ENCODE data around the gene CRAMP1.

Gene CRAMP1

DNA sequence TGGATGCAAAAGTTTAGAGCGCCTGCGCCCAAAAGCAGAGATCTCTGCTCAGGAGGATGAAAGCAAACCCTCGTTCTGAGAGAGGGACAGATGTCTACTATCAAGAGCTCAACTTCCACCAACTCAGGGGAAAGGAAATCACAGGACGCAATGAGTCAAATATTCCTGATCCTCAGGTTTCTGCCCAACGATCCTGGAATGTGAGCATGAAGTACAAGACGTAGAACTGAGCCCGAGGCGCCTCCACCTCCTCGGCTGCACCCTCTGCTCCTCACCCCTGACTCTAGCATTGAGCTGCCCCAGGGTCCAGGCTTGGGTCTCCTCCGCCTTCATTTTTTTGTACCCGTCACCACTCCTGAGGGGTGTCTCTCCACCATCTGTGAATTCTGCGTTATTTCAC, 15.6 kb upstream of the CRAMP1 start:
- DNase-seq (ENCODE audit: low read depth in 3 of 3) = no peak

- DNase-seq (ENCODE audit: low read depth in 3 of 3) = no peak
Measured at GRCh38 chr16:1597154-1597553, 15.0 kb upstream of the CRAMP1 start.

DNA sequence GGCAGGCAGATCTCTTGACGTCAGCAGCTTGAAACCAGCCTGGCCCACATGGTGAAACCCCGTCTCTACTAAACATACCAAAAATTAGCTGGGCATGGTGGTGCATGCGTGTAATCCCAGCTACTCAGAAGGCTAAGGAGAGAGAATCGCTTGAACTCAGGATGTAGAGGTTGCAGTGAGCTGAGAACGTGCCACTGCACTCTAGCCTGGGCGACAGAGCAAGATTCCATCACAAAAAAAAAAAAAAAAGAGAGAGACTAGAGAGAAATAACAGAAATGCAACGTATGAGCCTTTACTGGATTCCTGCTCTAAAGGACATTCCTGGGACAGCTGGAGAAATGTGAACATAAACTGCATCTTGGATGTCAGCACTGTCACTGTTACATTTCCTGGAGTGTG, 11.1 kb upstream of the CRAMP1 start:
- DNase-seq (ENCODE audit: low read depth in 3 of 3) = no peak

GRCh38 chr16:1601489-1601888, 10.7 kb upstream of the CRAMP1 start:
- DNase-seq (ENCODE audit: low read depth in 3 of 3) = no peak

DNA sequence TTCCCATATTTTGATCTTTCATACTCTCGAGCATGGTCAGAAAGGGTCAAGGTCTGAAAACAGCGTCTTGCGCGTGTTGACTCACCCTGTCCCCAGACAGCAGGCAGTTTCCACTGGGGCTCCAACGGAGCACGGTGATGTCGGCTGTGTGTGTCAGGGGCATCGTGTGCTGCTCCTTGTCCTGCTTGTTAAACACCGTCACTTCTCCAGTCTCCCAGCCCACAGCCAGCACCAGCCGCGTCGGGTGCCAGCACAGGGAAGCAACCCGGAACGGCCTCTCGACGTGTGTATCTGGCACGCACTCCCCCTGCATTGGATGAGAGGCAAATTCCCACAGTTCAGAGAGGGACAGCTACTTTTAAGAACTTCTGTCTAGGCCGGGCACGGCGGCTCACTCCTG, 9.9 kb upstream of the CRAMP1 start:
- DNase-seq (ENCODE audit: low read depth in 3 of 3) = no peak

DNA sequence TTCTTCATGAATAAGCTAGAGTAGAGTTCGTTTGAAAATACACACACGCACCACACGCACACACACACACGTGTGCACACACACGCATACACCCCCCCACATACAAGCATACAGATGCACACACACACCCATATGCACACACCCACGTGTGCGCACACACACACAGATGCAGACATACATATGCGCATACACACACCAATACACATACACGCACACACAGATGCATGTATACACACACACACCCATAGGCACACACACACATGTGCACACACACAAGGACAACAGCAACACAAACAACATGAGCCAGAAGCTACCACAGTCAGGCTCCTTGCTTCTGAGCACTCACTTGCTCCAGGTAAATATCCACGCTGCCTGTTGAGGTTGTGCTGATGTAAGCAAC, 5.4 kb upstream of the CRAMP1 start:
- no peak for DNase-seq (ENCODE audit: low read depth in 3 of 3)

DNA sequence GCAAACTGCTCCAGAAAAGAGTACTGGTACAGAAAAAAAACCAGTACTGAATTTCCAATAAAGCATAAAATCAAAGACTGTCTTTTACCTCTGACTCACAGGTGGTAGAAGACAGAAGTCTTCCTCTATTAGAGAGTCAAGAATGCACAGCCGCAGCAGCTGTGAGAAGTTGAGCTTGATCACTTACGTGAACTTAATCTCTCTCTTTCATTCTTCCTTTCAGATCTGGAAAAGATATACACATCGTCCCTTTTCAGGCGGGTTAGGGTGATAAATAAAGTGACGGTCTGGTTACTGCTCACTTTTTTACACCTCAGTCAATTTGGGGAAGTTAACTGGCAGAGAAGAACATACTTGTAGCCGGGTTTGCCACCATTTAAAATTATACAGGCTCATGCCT, 4.2 kb upstream of the CRAMP1 start:
- DNase-seq (ENCODE audit: low read depth in 3 of 3) = no peak

DNA sequence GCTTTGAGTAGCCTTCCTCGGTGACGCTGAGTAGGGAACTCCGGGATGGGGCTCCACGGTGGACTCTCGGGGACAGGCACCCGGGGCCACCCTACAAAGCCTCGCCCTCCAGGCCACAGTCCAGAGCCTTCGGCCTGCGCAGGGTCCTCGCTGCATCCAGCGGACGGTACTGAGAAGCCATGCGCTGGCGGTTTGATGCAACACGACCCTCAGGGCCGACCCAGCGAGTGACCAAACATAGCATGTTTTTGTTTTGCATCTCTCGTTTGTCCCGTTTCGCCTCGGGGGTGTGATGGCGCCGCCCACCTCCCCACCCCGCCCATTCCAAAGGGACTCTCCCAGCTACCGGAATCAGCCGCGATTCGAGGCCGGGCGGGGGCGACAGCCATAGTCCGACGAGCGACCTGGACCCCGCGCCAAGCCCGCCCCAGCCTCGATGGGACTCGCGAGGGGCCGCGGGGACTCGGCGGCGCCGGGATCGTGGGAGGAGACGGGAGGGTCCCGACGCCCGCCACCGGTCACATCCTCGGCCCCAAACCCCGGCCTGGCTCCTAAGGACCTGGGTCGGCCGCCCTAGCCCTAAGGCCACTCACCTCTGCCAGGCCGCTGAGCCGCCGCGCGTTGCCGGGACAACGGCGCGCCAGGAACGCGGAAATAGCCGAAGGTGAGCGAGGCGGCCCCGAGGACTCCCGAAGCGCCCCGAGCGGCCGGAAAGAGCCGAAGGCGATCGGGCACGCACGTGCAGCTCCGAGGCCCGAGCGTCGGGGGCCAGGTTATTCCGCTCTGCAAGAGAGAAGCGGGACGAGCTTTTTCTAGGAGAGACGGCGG, 1.9 kb upstream of the CRAMP1 start:
- peak; percentile 82 to 90 (median 85) for DNase-seq (ENCODE audit: low read depth in 3 of 3)

DNA sequence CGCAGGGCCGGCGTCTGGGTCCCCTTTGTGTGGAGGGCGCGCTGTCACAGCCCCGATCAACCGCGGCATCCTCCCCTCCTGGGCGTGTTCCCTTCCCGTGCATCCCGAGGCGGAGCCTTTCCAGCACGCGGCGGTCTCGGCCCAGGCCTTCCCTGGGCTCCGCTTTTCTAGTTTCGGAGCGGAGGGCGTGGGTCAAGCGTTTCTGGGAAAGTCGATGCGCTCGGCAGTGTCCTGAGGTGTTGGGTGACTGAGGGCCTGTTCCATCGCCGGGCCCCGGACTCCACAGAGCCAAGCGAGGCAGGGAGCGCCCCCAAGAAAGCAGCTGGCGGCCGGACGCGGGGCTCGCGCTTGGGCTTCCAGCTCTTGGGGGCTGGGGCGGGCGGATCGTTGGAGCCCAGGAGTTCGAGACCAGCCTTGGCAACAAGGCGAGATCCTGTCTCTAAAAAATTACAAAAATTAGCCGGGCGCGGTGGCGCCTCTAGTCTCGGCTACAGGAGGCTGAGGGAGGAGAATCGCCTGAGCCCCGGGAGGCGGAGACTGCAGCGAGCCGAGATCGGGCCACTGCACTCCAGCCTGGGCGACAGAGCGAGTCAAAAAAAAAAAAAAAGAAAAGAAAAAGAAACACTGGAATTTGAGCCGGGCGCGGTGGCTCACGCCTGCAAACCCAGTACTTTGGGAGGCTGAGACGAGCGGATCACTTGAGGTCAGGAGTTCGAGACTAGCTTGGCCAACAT, 1.1 kb upstream of the CRAMP1 start:
- DNase-seq (ENCODE audit: low read depth in 3 of 3) = no peak

- DNase-seq (ENCODE audit: low read depth in 3 of 3) = no peak
Measured at GRCh38 chr16:1613211-1613622, 1.1 kb downstream of the CRAMP1 start.

DNA sequence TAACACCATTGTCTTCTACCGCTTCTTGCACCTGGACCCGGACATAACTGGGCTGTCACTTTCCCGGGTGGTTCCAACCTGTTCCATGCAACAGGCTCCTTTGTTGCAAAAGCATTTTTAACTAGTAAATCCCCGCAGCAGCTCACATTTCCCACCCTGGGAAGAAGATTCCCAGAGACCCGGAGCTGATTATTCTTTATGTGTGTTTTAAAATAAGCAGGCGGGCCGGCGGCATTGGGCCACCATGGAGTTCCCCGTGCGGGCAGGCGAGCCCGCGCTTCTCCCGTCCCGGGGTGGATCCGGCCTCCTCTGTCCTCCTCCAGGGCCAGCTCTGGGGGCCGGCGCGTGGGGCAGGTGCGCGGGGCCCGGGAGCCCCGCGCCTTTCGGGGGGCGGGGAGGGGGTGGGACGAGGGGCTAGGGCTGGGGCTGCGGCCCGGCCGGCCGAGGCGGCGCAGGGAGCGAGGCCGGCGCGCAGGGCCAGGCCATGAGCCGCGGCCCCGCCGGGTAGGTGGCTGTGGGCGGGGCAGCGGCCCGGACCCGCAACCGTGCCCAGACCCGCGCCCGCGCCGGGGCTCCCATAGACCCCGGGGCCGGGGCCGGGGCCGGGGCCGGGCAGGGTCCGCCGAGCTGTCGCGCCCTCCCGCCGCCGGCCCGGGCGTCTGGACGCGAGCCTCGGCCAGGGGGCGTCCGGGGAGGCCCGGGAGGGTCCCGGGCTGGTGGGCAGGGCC, 1.7 kb downstream of the CRAMP1 start:
- no peak for DNase-seq (ENCODE audit: low read depth in 3 of 3)

DNA sequence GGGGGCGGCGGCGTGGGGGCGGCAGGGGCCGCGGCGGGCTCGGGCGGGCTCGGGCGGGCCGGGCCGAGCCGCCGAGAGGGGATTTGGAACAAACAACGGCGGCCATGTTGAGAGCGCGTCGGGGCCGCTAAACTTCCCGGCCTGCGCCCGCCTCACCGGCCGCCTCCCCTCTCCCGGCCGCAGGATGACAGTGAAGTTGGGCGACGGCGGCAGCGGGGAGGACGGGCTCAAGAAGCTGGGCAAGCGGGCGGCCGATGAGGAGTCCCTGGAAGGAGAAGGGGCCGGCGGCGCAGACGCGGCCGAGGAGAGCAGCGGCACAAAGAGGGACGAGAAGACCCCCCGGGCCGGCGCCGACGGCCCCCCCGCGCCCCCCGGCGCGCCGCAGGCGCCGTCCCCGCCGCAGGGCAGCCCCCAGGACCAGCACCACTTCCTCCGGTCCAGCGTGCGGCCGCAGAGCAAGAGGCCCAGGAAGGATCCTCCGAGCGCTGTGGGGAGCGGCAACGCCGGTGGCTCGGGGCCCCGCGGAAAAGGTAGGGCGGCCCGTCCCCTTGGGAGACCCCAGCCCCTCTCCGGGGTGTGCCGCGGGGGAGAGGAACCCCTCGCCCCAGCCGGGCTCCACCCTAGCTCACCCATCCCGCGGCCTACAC, 2.4 kb downstream of the CRAMP1 start:
- DNase-seq (ENCODE audit: low read depth in 3 of 3) = peak in 1 of 3 experiments; percentile 14

DNA sequence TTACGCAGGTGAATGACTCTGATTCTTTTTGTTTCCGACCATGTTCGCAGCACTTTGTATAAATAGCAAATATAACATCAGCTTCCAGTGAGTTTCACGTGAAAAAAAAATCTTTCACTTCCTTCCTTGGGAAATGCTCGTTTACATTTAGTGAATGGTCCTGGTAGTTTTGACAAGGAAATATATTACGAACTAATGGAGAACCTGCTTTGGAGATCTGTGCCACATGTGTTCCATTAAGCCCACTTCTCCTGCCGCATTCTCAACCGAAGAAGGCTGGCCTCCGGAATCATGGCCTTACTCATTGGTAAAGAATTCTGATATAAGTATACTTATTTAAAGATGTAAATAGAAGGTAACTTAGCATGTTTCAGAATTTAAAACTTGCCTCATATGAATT, 3.6 kb downstream of the CRAMP1 start:
- no peak for DNase-seq (ENCODE audit: low read depth in 3 of 3)

DNA sequence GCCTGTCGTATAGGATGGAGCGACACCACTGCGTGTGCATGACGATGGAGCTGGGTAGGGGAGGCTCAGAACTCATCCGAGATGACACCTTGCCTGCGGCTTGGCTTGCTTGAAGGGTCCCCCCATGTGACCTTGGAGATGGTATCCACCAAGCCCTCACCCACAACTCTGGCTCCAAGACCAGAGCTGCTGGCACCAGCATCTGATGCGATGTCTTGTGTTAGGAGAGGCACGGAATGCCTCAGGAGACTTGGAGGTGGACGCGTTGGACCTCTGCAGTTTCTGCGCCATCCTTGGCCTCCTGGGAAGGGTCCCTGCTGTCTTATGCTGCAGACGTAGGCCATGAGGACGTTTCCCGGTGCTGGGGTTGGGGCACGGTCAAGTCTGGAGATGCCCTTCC, 7.8 kb downstream of the CRAMP1 start:
- DNase-seq (ENCODE audit: low read depth in 3 of 3) = no peak

DNA sequence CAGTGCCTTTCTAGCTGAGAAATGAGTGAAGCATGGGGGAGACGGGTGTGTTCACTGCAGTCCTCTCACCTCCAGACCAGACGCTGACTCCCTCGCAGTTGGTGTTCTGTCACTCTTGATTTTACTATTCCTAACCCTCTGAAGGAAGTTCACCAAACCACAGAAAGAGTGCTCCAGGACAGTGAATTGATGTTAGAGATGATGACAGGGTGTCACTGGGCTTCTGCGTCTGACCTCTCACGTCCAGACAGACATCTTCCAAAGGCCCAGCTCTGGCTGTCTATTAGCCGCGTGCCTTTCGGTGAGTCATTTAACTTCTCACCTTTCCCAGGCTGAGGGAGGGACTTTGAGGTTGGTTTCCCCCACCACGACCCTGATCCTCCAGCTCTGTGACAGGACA, 8.2 kb downstream of the CRAMP1 start:
- no peak for DNase-seq (ENCODE audit: low read depth in 3 of 3)

GRCh38 chr16:1621851-1622250, 9.7 kb downstream of the CRAMP1 start:
- DNase-seq (ENCODE audit: low read depth in 3 of 3) = no peak

DNA sequence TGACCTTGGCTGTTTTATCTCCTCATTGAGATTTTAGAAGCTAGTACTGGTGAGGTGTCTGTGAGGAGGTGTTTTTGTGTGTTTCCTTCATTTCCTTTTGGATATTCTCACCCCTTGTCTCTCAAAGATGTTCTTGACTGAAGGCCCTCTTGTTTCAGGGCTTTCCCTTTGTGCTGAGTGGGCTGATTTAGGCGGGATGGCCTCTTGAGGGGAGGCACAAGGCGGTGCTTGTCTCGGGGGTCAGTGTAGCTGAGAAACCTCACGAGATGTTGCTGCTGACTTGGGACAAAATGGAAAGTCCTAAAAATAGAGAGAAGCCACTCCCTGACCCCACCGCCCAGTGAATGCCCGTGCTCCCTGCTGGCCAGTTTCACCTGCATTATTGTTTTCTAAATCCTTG, 14.2 kb downstream of the CRAMP1 start:
- DNase-seq (ENCODE audit: low read depth in 3 of 3) = no peak

DNA sequence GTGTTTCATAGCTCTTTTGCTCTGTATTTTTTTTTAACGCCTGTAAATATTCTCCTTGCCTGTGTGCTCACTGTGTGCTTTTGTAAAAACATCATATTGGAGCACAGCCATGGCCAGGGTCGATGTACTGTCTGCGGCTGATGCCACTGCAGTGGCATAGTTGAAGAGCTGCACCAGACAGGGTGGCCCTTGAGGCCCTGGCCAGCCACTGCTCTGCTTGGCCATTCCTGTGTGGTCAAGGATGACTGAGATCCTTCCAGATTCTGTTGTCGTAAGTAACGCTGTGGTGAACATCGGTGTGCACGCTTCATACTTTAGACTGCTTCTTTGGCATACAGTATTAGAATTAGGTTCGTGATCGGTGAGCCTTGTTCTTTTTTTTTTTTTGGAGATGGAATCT, 14.6 kb downstream of the CRAMP1 start:
- DNase-seq (ENCODE audit: low read depth in 3 of 3) = no peak

- no peak for DNase-seq (ENCODE audit: low read depth in 3 of 3)
Measured at GRCh38 chr16:1630450-1631213, 18.5 kb downstream of the CRAMP1 start.

GRCh38 chr16:1631230-1631629, 19.1 kb downstream of the CRAMP1 start:
- DNase-seq (ENCODE audit: low read depth in 3 of 3) = no peak

GRCh38 chr16:1631931-1632637, 19.9 kb downstream of the CRAMP1 start:
- DNase-seq (ENCODE audit: low read depth in 3 of 3) = no peak
